ENCODE measurements around the gene SLC7A1. TPM values are rescaled to one million over a fixed set of nuclear protein-coding genes. Genes with fewer than 3 reads are reported as not detected.

The SLC7A1 gene
- total RNA-seq, 1 donor from 2014 or later = 85.0 TPM

GRCh38 chr13:29494520-29494919 lies 101.0 kb downstream of the SLC7A1 start:
- no peaks in the 10 kb centered on the region for H3K36me3 Mint-ChIP-seq (ENCODE audit: low read depth)
- ChIA-PET POLR2A (interaction anchor here (0.6 to 1.2 kb wide), 4 partner anchors 11 to 1893 kb away, joined by 3 to 10 read pairs (median 6); partner anchors contain the start of gene UBL3), CTCF (interaction anchor here (1.0 kb wide), 1 partner anchor 21 kb away, joined by 3 read pairs; no protein-coding TSS in a partner anchor)
- peak overlapping the region; percentile 5 for H3K4me3 Mint-ChIP-seq
- no peaks in the 10 kb centered on the region for H3K27me3 Mint-ChIP-seq
- TF ChIP-seq CTCF (IDR thresholded peaks at IDR 0.05) = no peak
- DNase-seq (no peak), ATAC-seq (ENCODE audit: low read depth) (no peak)
- peak overlapping the region; percentile 3 for H3K27ac Mint-ChIP-seq
- H3K4me1 Mint-ChIP-seq = peaks cover 36% of the 10 kb centered on the region
- H3K9me3 Mint-ChIP-seq = no peaks in the 10 kb centered on the region
- intact Hi-C loops (cut with micrococcal nuclease) = loop anchor here (2.0 kb wide), 2 partner anchors 14 to 100 kb away; partner anchors contain the start of gene SLC7A1

GRCh38 chr13:29493796-29494195 lies 101.7 kb downstream of the SLC7A1 start:
- Mint-ChIP-seq H3K4me1 (peaks cover 36% of the 10 kb centered on the region), H3K4me3 (no peak overlapping the region), H3K36me3 (ENCODE audit: low read depth) (no peaks in the 10 kb centered on the region), H3K27ac (peak overlapping the region; percentile 25), H3K27me3 (peaks cover under 1% of the 10 kb centered on the region), H3K9me3 (no peaks in the 10 kb centered on the region)
- ChIA-PET POLR2A (interaction anchor here (1.0 kb wide), 1 partner anchor 357 kb away, joined by 7 read pairs; the partner anchor contains the start of gene UBL3), CTCF (interaction anchor here (1.0 to 1.4 kb wide), 3 partner anchors 15 to 22 kb away, joined by 3 to 4 read pairs (median 3); no protein-coding TSS in a partner anchor)
- intact Hi-C loops (cut with micrococcal nuclease) = loop anchor here (2.0 kb wide), 2 partner anchors 15 to 101 kb away; partner anchors contain the start of gene SLC7A1
- DNase-seq = no peak
- ATAC-seq (ENCODE audit: low read depth) = no peak
- no peak for TF ChIP-seq CTCF (IDR thresholded peaks at IDR 0.05)

GRCh38 chr13:29491248-29491647 lies 104.2 kb downstream of the SLC7A1 start:
- Mint-ChIP-seq H3K27me3 (peaks cover 5% of the 10 kb centered on the region), H3K4me3 (no peak overlapping the region), H3K36me3 (ENCODE audit: low read depth) (no peaks in the 10 kb centered on the region), H3K4me1 (peaks cover 23% of the 10 kb centered on the region), H3K27ac (no peak overlapping the region), H3K9me3 (no peaks in the 10 kb centered on the region)
- ChIA-PET CTCF (no interaction called here), POLR2A (no interaction called here)
- ATAC-seq (ENCODE audit: low read depth) (no peak), DNase-seq (no peak)
- no peak for TF ChIP-seq CTCF (IDR thresholded peaks at IDR 0.05)
- intact Hi-C loops (cut with micrococcal nuclease) = no loop called here

- ATAC-seq (ENCODE audit: low read depth) (no peak), DNase-seq (no peak)
- H3K9me3 Mint-ChIP-seq = no peaks in the 10 kb centered on the region
- no peaks in the 10 kb centered on the region for H3K36me3 Mint-ChIP-seq (ENCODE audit: low read depth)
- H3K4me3 Mint-ChIP-seq = no peak overlapping the region
- no peak overlapping the region for H3K27ac Mint-ChIP-seq
- H3K4me1 Mint-ChIP-seq = peaks cover 16% of the 10 kb centered on the region
- POLR2A ChIA-PET = no interaction called here
- CTCF ChIA-PET = interaction anchor here (1.2 kb wide), 1 partner anchor 17 kb away, joined by 3 read pairs; no protein-coding TSS in a partner anchor
- no peak for TF ChIP-seq CTCF (IDR thresholded peaks at IDR 0.05)
- intact Hi-C loops (cut with micrococcal nuclease) = no loop called here
- peaks cover 5% of the 10 kb centered on the region for H3K27me3 Mint-ChIP-seq
Observed at GRCh38 chr13:29490561-29490885, 105.0 kb downstream of the SLC7A1 start.

- CTCF ChIA-PET = interaction anchor here (0.7 to 1.2 kb wide), 2 partner anchors 17 to 18 kb away, joined by 3 to 4 read pairs; no protein-coding TSS in a partner anchor
- no peak for TF ChIP-seq CTCF (IDR thresholded peaks at IDR 0.05)
- no peak for DNase-seq
Observed at GRCh38 chr13:29489650-29490560, 105.6 kb downstream of the SLC7A1 start.

More at GRCh38 chr13:29489650-29490560, 105.6 kb downstream of the SLC7A1 start:
- H3K4me3 Mint-ChIP-seq = no peak overlapping the region
- peaks cover 5% of the 10 kb centered on the region for H3K27me3 Mint-ChIP-seq
- ATAC-seq (ENCODE audit: low read depth) = no peak
- no peaks in the 10 kb centered on the region for H3K9me3 Mint-ChIP-seq
- peaks cover 11% of the 10 kb centered on the region for H3K4me1 Mint-ChIP-seq
- intact Hi-C loops (cut with micrococcal nuclease) = no loop called here
- no peaks in the 10 kb centered on the region for H3K36me3 Mint-ChIP-seq (ENCODE audit: low read depth)
- H3K27ac Mint-ChIP-seq = no peak overlapping the region
- POLR2A ChIA-PET = no interaction called here

All from activated B cell treated with CpG ODN at 0.5 μM for 24 hours (primary cell).